Vagina (tissue), 2 donors: ENCODE data around the gene ELP4. TPM values are rescaled to one million over a fixed set of nuclear protein-coding genes. Genes with fewer than 3 reads are reported as not detected.
A peak's percentile ranks its signal among the peaks of the same experiment; 100 is the strongest.

ENCODE experiments used
- DNase-seq, 2 donors: peaks; one replicate each; pipeline ENCODE4 v3.0.0-alpha.2; 2017; ENCODE audit errors: extremely low spot score in 2 of 2
- H3K27ac ChIP-seq: fragments of 200-600 bp; sonication (generic); one replicate; pipeline ENCODE4 v1.5.1; 2019
- H3K27me3 ChIP-seq: fragments of 200-600 bp; sonication (generic); one replicate; pipeline ENCODE4 v1.5.1; 2019
- H3K36me3 ChIP-seq, 2 donors: fragments of 200-600 bp; sonication (generic); one replicate each; pipeline ENCODE4 v1.5.1; 2017 to 2019
- H3K4me1 ChIP-seq: fragments of 200-600 bp; sonication (generic); one replicate; pipeline ENCODE4 v1.5.1; 2019
- H3K4me3 ChIP-seq, 2 donors: fragments of 200-600 bp; sonication (generic); 1 replicate in 1 of 2; 2 replicates in 1 of 2; pipeline ENCODE4 v1.5.1; 2016 to 2019
- H3K9me3 ChIP-seq: fragments of 200-600 bp; sonication (generic); one replicate; pipeline ENCODE4 v1.5.1; 2019
- POLR2A ChIP-seq, 2 donors: fragments of 450-650 bp; IDR thresholded peaks; one replicate each; pipeline ENCODE4 v1.6.1; 2017; ENCODE audit warnings: antibody characterized with exemption in 2 of 2, mild to moderate bottlenecking in 2 of 2, moderate library complexity in 2 of 2
- POLR2AphosphoS5 ChIP-seq, 2 donors: sonication (generic); formaldehyde crosslinking; IDR thresholded peaks; one replicate each; pipeline ENCODE4 v1.9.0; 2017; ENCODE audit warnings: antibody characterized with exemption in 2 of 2, mild to moderate bottlenecking in 2 of 2, low read depth in 1 of 2; ENCODE audit not compliant: insufficient read depth in 1 of 2
- intact Hi-C: fragments of 100-400 bp; cut with DNase I; formaldehyde crosslinking; loops from one replicate; pipeline ENCODE4 v1.15.1; 2023
- total RNA-seq: library from RNA; depleted of rRNA; stranded (reverse); fragments of >200 nt; gene quantifications from one replicate; pipeline ENCODE4 v1.2.3, GENCODE V29; 2016
- TF ChIP-seq, protein P1 (sequence below), 3 experiments: fragments of 450-650 bp in 2 of 3; fragments of 200-600 bp in 1 of 3; sonication (generic) in 1 of 3; IDR thresholded peaks; one replicate each; pipeline ENCODE4 v1.5.1; 2017 to 2019; ENCODE audit warnings: antibody characterized with exemption in 3 of 3, mild to moderate bottlenecking in 2 of 3, moderate library complexity in 2 of 3

ELP4 gene
- total RNA-seq, 1 donor from 2014 or later, result 23.3 TPM

DNA sequence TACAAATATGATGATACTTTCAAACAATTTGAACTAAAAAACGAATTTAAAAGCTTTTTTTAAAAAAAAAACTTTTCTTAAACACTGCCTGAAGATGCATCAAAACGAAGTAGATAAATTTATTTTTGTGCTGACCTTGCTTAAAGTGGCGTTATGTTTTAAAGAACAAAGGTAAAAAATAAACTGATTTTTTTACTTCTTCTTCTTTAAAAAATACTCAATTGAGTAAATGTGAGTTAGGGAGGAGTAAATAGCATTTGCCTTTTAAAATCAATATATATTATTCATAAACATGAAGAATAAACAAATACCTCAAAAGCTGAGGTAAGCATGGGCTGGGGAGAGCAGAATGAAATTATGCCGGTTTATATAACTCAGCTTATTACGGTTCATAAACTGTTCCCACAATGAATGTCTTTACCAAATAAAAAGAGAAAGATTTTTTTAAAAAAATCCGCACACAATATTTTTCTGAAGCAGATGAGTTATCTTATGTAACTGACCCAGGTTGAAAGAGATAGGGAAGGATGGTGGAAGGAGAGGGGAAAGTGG, 292.5 kb downstream of the ELP4 start:
- Histone ChIP-seq H3K27ac (no peak overlapping the region), H3K9me3 (no peaks in the 10 kb centered on the region), H3K36me3 (no peaks in the 10 kb centered on the region), H3K27me3 (peaks cover 50% of the 10 kb centered on the region), H3K4me1 (peaks cover 44% of the 10 kb centered on the region), H3K4me3 (no peak overlapping the region)
- intact Hi-C loops, result no loop called here
- no peak for DNase-seq
- TF ChIP-seq POLR2A (IDR thresholded peaks at IDR 0.05) (no peak), POLR2AphosphoS5 (IDR thresholded peaks at IDR 0.05; ENCODE audit: insufficient read depth in 1 of 2, low read depth in 1 of 2) (no peak)
- TF ChIP-seq, protein P1, sequence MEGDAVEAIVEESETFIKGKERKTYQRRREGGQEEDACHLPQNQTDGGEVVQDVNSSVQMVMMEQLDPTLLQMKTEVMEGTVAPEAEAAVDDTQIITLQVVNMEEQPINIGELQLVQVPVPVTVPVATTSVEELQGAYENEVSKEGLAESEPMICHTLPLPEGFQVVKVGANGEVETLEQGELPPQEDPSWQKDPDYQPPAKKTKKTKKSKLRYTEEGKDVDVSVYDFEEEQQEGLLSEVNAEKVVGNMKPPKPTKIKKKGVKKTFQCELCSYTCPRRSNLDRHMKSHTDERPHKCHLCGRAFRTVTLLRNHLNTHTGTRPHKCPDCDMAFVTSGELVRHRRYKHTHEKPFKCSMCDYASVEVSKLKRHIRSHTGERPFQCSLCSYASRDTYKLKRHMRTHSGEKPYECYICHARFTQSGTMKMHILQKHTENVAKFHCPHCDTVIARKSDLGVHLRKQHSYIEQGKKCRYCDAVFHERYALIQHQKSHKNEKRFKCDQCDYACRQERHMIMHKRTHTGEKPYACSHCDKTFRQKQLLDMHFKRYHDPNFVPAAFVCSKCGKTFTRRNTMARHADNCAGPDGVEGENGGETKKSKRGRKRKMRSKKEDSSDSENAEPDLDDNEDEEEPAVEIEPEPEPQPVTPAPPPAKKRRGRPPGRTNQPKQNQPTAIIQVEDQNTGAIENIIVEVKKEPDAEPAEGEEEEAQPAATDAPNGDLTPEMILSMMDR (IDR thresholded peaks at IDR 0.05), result no peak

DNA sequence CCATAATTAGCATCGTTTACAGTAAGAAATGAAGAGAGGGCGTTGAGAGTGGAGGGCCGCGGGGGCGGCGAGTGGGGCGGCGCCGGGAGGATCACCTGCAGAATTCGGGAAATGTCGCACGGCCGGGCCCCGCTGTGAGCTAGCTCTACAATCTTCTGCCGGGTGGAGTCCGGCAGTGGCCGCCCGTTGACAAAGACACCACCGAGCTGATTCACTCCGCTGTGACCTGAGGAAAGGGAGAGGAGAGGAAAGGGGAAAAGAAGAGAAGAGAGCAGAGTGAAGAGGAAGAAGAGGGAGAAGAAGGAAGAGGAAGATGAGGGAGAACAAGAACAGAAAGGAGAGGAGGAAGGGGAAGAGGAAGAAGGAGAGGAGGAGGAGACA, 293.0 kb downstream of the ELP4 start:
- no peak overlapping the region for H3K27ac ChIP-seq
- H3K4me3 ChIP-seq, result no peak overlapping the region
- H3K4me1 ChIP-seq, result peaks cover 44% of the 10 kb centered on the region
- H3K36me3 ChIP-seq, result no peaks in the 10 kb centered on the region
- DNase-seq, result no peak
- peaks cover 55% of the 10 kb centered on the region for H3K27me3 ChIP-seq
- H3K9me3 ChIP-seq, result no peaks in the 10 kb centered on the region
- intact Hi-C loops, result no loop called here
- TF ChIP-seq, protein P1 (IDR thresholded peaks at IDR 0.05), result no peak
- TF ChIP-seq POLR2AphosphoS5 (IDR thresholded peaks at IDR 0.05; ENCODE audit: insufficient read depth in 1 of 2, low read depth in 1 of 2), result no peak
- TF ChIP-seq POLR2A (IDR thresholded peaks at IDR 0.05), result no peak

DNA sequence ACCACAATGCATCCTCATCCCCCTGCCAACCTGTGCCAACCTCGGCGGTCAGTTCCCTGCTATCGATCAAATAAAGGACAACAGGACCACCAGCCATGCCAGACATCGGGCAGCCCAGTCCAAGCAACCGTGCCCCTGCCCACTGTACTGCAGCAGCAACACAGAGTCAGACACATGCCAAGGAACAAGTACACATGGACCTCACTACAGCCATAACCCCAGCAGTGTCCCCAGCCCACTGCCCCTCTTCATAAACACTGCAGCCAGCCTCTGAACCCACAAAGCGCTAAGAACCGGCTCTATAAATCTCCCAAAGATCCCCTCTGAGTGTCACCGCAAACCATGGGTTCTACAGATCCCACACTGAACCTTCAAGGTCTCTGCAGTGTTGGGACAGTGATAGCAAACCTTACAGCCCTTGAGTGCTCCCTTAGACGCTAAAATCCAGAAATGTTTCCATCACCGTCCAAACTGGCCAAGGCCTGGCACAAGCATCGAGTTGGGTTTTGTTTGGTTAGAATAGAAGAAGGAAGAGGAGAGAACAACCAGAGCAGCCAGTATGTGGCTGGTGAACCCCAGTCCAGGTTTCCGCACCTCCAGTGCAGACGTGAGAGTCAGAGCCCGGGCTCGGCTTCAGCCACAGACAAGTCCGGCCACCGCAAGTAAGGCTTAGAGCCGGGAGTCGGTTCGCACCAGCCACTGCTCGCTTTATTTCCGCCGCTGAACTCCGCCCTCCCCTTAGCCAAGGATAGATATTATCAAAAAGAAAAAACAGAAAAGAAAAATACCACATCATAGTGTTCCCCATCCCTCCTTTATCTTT, 293.6 kb downstream of the ELP4 start:
- TF ChIP-seq, protein P1 (IDR thresholded peaks at IDR 0.05), result no peak
- TF ChIP-seq POLR2A (IDR thresholded peaks at IDR 0.05), result no peak
- TF ChIP-seq POLR2AphosphoS5 (IDR thresholded peaks at IDR 0.05; ENCODE audit: insufficient read depth in 1 of 2, low read depth in 1 of 2), result no peak
- H3K27me3 ChIP-seq, result peaks cover 56% of the 10 kb centered on the region

DNA sequence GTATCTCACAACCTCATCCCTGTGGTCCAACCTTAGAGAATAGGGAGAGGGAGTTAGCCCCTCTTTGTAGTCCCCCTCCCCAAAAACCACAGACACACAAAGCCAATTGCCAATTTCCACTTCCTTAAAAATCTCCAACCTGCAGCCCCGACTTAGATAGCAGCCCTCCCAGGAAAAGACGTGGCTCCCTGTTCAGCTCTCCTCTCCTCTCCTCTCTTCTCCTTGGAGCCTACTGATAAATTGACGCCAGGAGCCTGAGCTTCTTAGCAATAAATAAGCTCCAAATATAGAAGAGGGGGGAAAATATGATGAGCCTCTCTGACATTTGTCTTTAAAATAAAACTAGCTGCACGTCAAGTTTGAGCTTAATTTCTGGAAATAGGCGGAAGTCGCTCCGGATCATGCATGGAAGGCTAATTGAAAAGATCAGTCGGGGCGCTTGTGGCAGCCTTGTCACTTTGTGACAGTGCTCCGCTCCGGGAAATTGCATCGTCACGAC, 294.3 kb downstream of the ELP4 start:
- no peaks in the 10 kb centered on the region for H3K36me3 ChIP-seq
- no peaks in the 10 kb centered on the region for H3K9me3 ChIP-seq
- DNase-seq, result no peak
- no peak overlapping the region for H3K4me3 ChIP-seq
- TF ChIP-seq POLR2A (IDR thresholded peaks at IDR 0.05) (no peak), POLR2AphosphoS5 (IDR thresholded peaks at IDR 0.05; ENCODE audit: insufficient read depth in 1 of 2, low read depth in 1 of 2) (no peak)
- TF ChIP-seq, protein P1 (IDR thresholded peaks at IDR 0.05), result no peak
- intact Hi-C loops, result no loop called here
- H3K27me3 ChIP-seq, result peaks cover 56% of the 10 kb centered on the region
- H3K4me1 ChIP-seq, result peaks cover 33% of the 10 kb centered on the region
- no peak overlapping the region for H3K27ac ChIP-seq

More for the DNA sequence above, 293.6 kb downstream of the ELP4 start:
- Histone ChIP-seq H3K4me3 (no peak overlapping the region), H3K4me1 (peaks cover 40% of the 10 kb centered on the region), H3K9me3 (no peaks in the 10 kb centered on the region), H3K27ac (no peak overlapping the region), H3K36me3 (no peaks in the 10 kb centered on the region)
- intact Hi-C loops, result no loop called here
- DNase-seq, result peak; percentile 72 to 77
